ENCODE measurements around the gene HMX3.
"Not testable (repeated sequence)": the region's sequence is repeated elsewhere in the genome, so short reads cannot be mapped to it uniquely, and the experiment has no call there.

Gene HMX3

DNA sequence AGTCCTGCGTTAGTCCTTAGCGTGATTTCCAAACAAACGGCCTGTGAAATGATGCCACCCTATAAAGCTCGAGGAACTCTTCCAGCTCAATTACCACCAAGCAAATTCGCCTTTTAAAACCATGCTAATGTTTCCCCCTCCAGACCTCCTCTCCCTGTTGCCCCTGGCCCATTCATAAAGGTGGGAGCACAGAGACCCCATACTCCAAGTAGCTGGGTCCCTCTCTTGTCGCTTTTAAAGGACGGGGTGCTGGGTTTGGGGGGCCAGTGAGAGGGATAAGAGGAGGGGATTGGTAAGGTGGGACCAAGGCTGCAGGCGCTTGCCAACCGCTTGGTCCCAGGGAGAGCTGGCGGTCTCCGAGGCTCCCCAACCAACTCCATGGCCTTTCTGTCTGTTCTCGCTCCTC lies 13.4 kb downstream of the HMX3 start:
- DNase-seq, result no peak

DNA sequence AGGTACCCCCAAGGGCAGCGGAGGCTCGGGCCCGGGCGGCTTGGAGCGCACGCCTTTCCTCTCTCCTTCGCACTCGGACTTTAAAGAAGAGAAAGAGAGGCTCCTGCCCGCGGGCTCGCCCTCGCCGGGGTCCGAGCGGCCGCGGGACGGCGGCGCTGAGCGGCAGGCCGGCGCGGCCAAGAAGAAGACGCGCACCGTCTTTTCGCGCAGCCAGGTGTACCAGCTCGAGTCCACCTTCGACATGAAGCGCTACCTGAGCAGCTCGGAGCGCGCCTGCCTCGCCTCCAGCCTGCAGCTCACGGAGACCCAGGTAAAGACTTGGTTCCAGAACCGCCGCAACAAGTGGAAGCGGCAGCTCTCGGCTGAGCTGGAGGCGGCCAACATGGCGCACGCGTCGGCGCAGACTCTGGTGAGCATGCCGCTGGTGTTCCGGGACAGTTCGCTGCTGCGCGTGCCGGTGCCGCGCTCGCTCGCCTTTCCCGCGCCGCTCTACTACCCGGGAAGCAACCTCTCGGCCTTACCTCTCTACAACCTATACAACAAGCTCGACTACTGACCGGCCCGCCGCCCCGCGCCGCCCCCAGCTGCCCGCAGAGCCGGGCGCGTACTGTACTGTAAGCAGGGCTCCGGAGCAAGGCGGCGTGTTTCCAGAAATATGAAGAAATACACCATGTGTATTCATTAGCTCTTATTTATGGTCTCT lies 13.9 kb downstream of the HMX3 start:
- DNase-seq, result no peak

DNA sequence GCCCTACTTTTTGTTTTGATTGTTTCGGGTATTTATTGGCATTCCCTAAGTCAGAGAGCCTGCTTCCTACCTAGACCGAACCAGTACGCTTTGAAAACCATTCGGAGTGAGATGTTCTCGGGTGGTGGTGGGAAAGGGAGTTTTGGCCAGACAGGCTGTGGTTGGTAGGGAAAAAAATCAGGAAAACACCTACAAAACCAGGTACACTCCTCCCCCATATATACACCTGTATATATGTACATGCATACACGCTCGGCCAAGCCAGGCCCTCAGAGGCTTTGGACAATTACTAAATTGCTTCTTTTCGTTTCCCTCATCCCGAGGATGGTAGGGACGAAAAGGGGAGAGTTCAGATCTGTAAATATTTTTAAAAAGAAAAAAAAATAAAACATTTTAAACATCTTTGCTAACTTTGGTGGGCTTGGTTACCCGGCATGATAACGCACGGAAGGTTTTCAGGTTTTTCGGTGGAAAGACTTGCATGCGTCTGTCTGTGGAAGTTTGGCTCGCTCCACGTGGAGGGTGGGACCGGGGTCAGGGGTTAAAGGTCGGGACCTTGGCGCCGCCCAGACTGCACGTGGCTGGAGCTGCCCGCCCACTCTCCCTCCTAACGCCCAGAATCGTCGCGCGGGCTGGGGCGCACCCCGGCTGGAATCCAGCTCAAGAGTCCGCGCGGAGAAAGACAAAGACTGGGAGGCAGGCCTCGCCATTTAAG lies 14.7 kb downstream of the HMX3 start:
- no peak for DNase-seq

DNA sequence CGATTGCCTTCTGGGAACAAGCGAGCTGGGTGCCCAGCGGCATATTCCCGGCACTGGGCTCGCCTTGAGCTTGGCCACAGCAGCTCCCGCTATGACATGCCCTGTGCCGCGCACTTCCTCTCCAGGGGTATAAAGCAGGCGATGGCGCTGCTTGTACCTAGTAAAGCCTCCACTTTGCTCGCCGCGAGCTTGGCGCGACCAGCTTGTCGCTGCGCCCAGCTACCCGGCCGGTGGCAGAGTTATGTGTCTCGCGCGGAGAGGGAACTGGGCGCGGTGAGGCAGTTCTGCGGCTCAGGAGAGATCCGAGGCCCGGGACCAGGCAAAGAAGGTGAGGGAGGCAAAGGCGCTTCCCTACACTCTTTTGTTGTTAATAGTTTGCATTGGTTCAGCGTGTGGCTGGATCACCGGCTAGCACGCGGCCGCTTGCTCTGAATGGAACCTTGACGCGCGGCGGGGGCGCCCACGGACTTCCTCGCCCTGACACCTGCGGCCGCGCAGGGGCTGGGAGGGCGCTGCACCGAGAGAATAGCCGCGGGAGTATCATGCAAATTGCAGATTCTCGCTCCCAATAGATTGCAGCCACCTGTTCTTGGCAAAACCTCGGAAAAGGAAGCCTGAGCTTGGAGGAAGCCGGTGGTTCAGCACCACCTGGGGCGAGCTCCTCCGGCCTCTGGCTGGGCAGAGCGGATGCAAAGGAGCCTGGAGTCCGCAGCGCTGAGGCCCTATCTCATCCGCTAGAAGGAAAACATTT lies 15.4 kb downstream of the HMX3 start:
- DNase-seq, result no peak

DNA sequence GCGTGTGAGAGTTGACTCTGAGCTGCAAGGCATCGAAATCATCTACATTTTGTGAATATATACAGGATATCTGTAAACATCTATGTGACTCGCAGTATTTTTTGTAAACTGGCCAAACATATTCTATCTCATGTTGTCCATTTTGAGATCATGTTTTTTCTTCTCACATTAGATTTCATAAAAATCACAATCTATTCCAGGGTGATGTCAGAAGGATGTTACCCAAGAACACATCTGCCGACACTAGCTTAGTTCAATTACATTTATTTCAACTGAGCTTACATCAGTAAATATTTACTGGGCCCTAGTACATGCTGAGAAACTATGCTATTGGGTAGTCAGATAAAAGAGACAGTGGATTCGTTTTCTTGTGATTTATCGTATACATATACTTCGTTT lies 16.0 kb downstream of the HMX3 start:
- no peak for DNase-seq

DNA sequence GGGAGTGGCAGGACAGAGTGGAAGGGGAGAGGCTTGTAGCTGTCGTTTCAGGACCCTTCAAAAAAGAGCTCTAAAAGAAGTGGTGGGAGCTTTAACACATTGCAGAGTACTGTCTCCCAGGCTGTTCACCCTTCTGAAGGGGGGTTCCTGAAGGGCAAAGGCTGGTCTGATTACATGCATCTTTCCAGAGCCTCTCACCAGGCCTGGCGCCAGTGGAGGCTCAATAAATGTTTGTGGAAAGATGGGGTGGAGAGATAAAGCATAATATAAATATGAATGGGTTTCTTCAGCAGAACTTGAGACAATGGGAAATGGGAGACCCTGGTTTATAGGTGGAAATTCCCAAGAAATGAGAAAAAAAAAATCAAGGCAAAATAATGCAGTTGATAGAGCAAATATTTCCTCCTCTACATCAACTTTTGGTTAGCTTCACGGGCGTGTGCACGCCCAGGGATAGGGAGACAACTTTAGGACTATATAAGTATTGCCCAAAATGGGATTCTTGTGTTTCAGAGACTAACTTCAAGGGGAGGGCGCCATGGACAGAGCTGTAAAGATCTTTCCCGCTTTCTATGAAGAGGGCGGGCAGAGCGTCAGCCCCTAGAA lies 17.8 kb downstream of the HMX3 start:
- no peak for DNase-seq

DNA sequence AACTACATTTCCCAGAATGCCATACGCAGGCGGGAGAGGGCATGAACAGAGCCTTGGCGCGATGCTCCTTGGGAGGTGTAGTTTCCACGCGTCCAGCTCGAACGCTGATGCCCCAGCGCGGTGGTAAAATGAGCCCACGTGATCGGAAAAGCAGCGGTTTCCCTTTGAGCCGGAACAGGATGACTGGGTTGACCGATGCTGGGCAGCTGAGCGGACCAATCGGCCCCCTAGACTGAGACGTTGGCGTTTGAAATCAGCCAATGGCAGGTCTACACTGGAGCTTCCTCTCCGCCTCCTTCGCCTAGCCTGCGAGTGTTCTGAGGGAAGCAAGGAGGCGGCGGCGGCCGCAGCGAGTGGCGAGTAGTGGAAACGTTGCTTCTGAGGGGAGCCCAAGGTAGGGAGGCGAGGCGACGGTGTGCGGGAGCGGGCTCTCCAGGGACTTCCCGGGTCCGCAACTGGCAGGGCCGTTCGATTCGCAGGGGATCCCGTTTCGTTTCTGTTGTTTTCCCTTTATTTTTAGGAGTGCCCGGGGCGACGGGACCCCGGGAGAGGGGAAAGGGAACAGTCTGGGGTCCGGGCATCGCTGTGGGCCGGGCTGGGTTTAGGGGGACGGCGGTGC lies 18.4 kb downstream of the HMX3 start, which contains the start of gene BUB3:
TSS of gene BUB3 (plus strand) at position 311 of the 619 bp plus-strand sequence. CDS start 516 bp downstream, outside the sequence.
- DNase-seq, result peak; percentile 97

DNA sequence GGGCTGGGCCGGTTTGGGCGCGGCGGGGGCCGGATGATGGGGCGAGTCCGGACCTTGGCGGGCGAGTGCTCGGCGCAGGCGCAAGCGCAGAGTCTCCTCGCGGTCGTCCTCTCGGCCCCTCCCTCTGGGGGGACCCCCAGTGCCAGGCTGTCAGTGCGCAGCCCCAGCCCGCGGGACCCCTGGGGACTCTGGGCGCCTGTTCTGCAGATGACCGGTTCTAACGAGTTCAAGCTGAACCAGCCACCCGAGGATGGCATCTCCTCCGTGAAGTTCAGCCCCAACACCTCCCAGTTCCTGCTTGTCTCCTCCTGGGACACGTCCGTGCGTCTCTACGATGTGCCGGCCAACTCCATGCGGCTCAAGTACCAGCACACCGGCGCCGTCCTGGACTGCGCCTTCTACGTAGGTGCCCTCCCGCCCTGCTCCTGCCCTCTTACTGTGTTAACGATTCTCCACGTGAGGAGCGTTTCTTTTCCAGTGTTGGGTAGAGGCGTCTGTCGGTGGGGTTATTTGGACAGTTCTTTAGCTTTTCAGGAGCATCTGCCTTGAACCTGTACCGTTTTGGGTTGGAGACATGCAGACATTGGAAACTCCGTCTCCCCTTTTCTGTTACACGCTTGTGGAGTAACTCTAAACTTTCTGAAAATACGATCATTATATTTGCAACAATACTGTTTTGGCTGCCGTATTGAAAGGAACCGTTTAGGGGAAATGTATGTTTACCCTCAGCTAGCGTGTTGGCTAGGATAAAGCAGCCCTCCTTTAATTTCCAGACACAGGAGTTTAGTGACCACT lies 19.1 kb downstream of the HMX3 start:
- DNase-seq, result peak in 1 of 2 donors; percentile 54

DNA sequence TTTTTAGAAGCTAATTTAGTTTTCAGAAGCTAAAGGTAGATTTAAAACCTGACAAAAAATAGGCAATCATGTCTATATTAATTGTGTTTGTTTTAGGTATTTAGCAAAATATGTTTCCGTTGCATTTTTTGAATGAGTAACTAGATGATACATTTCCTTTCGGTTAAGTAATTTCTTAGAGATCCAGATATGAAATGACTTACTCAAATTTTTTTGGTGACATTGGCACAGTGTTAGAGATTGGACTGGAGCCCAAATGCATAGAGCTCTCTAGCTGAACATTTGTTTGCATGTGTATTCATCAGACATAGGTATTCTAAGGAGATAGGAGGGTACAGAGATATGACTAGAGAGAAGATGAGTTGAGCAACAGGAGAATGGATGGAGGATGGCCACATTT lies 20.3 kb downstream of the HMX3 start:
- DNase-seq, result no peak

DNA sequence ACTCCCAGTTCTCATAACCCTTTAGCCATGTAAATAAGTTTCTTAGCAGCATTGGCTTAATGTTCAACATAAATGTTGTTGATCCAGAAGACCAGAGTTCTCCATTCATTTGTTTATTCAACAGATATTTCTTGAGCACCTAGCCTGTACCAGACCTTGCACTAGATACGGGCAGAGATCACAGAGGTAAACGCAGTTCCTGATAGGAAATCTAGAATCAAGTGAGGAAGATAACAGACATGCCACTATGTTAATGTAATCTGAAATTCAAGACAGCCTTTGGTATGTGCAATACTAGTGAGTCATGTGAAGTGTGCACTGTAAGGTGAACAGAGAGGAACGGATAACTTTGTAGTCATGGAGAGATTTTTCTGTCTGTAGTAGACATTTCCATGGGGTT lies 21.4 kb downstream of the HMX3 start:
- DNase-seq, result no peak

DNA sequence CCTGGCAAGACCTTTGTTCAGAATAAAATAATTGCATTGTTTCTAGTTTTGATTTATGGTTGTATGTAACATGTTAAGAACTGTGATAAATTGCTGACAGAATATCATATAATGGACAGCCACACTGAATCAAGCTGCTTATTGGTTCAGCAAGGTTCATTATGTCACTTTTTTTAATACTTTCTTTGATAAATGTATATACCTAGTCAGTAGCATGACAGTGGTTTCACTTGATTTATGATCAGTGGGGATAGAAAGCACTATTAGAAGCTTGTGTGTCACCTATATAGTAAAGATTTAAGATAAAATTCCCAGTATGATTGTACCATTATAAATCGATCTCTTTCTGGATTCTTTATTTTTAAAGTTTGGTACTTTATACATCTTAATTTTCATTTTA lies 22.9 kb downstream of the HMX3 start:
- no peak for DNase-seq

DNA sequence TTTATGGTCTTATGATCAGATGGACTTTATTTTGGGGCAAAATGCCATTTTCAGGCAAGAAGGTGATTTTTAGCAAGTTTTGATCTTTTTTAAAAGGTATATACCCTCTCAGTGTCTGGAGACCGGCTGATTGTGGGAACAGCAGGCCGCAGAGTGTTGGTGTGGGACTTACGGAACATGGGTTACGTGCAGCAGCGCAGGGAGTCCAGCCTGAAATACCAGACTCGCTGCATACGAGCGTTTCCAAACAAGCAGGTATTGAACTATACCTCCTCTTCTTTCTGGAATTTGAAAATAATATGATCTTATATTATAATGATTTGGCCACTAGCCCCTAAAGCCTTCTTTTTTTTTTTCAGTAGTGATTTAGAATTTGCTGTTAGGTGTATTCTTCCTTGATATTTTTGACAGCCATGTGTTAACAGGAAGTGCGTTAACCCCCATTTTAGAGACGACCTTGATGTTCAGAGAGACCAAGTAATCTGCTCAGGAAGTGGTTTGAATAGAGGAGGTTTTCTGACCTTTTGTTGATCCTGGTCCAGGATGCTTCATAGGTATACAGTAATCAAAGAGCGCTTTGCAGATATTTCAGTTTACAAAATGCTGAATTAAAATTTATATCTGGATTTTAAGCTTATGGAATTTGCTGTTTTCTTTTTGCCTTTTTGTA lies 24.7 kb downstream of the HMX3 start:
- DNase-seq, result peak in 1 of 2 donors; percentile 70

DNA sequence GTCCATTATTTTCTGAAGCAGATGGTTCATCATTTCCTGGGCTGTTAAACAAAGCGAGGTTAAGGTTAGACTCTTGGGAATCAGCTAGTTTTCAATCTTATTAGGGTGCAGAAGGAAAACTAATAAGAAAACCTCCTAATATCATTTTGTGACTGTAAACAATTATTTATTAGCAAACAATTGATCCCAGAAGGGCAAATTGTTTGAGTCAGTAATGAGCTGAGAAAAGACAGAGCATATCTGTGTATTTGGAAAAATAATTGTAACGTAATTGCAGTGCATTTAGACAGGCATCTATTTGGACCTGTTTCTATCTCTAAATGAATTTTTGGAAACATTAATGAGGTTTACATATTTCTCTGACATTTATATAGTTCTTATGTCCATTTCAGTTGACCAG lies 28.5 kb downstream of the HMX3 start:
- no peak for DNase-seq

DNA sequence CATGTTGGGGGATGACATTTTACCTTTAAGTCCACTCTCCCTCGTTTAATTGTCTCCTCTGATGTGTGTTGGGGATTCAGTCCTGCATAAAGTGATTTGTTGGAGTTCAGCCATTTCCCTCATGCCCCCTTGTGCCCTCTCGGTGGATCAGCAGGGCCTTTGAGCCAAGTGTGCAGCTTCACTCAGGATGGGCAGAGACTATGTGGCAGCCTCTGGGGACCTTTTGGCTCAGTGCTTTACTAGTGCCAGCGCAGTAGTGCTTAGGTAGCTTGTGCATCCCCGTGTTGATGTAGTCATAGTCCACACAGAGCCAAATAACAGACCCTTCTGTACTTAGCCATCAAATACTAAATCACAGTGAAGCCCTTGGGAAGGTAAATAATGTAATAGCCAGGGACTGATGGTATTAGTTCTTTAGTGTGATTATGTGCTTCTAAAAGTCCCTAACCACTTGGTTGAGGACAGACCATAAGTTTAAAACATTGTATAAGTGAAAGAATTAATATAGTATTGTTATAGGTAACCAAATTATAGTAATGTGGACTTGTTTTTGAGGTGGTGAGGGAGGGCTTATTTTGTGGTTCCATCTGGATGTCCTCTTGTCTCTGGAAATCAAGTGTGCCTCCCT lies 29.8 kb downstream of the HMX3 start:
- DNase-seq, result no peak

DNA sequence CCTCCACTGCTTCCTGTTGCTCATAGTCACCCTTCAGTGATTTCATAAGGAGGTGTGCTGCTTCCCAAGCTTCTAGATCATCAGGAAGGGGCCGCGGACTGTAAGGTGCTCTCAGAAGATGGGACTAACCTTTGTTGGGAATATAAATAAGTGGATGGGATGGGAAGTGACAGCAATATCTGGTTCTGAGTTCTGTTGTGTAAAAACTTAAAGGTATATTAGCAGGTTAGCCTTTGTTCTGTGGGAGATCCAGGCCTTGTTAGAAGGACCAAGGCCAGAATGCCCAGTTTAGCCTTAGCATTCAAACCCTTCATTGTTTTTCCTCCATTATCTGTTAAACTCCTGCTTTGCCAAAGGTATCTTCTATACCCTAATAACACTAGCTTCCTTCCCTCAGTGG lies 30.8 kb downstream of the HMX3 start:
- DNase-seq, result no peak

DNA sequence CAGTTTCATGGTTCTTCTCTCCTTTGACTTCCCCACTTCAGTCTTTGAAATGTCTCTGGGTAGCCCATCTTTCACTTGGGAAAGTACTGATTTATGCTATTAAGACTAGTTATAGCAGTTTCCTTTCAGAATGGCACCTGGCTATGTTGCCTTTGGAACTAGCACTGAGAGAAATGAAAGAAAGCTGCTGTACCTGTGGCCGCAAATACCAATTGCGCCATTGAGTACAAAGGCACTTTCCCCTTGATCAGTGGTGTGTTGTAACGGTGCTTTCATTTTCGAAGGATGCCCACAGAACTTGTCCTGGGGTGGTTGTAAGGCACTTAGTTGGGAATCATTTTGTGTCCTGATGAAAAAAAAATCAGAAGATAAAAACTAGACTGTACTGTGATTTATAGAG lies 35.2 kb downstream of the HMX3 start:
- no peak for DNase-seq

DNA sequence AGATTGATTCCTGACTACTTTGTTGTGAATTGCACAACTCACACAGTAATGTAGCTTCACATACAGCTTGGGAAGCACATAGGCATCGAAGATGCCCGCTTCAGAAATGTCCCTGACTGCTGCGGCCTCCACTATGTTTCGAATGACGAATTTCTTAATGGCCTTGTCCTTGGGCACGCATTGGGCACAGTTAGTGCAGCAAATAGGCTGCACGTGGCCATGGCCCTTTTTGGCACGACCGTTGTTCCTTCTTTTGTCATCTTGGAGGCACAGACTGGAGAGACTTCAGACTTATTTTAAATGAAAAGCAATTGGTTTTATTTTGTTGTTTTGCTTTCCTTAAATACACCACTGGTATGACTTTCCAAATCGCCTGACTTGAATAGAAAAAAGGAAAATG lies 35.8 kb downstream of the HMX3 start:
- DNase-seq, result not testable (repeated sequence)

DNA sequence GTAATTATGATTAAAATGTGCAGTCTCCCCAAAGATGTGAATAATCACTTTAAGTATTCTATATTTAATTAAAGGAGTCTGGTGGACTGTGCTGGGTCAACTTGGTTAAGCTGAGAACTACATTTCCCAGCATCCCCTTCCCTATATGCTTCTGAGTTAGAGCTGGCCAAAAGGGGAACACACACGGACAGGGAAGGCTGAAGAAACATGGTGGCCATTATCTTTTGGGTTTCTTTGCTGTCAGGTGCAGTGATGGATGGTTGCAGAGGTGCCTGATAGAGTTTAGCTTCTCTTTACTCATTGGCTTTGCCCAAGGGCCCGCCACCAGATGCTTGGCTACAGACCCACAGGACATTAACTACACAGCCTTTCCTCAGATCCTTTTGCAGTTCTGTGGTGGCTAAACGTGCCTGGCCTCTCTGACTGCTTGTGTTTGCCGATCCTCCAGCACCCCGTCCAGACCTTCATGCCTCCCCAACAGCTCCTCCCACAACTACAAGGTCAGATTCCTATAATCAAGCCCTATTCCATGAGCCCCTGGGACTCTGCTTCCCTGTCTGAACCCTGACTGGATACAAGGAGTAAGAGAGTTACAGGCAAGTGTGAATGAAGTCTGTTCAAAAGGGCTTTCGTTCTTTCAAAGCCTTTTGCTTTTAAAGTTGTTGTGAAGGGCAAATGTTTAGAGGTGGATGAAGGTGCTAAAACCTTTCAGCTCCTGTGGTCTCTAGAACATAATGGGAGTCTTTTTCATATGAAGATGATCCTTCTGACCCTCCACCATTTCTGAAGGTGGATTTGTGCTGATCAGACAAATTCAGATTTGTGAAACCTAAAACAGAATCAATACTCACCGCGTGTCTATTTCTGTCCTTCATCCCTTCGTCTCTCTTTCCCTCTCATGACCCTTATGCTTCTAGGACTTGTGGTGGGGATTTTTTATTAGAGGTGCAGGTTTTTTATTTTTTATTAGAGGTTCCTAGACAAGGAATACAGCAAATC lies 39.9 kb downstream of the HMX3 start:
- DNase-seq, result no peak

DNA sequence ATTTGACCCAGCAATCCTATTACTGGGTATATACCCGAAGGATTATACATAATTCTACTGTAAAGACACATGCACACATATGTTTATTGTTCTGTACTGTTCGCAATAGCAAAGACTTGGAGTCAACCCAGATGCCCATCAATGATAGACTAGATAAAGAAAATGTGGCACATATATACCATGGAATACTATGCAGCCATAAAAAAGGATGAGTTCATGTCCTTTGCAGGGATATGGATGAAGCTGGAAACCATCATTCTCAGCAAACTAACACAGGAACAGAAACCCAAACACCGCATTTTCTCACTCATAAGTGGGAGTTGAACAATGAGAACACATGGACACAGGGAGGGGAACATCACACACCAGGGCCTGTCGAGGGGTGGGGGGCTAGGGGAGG lies 42.6 kb downstream of the HMX3 start:
- DNase-seq, result not testable (repeated sequence)
